Measurements from ENCODE around the gene LYSET.
"Not testable (repeated sequence)": the region's sequence is repeated elsewhere in the genome, so short reads cannot be mapped to it uniquely, and the experiment has no call there.

The LYSET gene

DNA sequence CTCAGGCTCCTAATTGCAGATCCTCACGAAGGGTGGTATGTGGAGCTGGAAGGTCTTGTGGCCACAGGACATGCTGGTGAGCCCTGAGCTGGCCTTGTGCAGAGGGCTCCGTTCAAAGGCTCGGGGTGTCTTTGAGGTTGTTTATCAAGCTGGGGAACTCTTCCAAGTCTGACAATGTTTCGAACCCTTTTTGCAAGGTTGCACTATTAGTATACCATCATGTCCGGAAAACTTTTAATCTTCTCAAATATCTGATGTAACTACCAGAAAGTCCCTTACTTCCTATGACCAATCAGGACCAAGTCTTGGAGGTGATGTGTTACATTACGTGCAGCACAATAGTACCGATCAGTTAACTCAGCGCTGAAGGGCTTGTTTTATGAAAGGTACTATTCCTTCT, 43.4 kb downstream of the LYSET start:
- no peak overlapping the region for H3K27ac Mint-ChIP-seq
- peaks cover 34% of the 10 kb centered on the region for H3K36me3 Mint-ChIP-seq (ENCODE audit: low read depth)
- no peaks in the 10 kb centered on the region for H3K9me3 Mint-ChIP-seq
- H3K27me3 Mint-ChIP-seq (ENCODE audit: low read depth) = peaks cover 9% of the 10 kb centered on the region
- no peak for DNase-seq (ENCODE audit: low spot score)
- peaks cover 7% of the 10 kb centered on the region for H3K4me1 Mint-ChIP-seq (ENCODE audit: low read depth)
- no peak overlapping the region for H3K4me3 Mint-ChIP-seq

DNA sequence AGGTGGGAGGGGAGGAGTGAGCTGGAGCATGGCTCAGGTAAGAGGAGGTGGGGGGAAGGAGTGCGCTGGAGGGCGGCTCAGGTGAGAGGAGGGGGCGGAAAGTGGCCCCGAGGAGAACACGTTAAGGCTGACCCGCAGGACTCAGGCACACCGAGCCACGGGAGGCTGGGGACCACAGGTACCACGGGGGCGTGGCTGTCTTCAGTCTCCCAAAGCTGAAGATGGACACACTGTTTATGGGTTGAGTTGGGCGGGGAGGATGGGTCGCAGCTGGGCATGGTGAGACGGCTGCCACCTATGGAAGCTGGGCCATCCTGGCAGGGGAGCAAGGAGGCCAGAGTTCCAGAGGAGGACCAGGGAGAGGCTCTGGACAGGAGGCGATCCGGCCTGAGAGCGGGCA, 45.4 kb downstream of the LYSET start:
- H3K27me3 Mint-ChIP-seq (ENCODE audit: low read depth) = peaks cover 20% of the 10 kb centered on the region
- peaks cover 7% of the 10 kb centered on the region for H3K4me1 Mint-ChIP-seq (ENCODE audit: low read depth)
- peaks cover 24% of the 10 kb centered on the region for H3K36me3 Mint-ChIP-seq (ENCODE audit: low read depth)
- H3K4me3 Mint-ChIP-seq = peak overlapping the region; percentile 68
- no peaks in the 10 kb centered on the region for H3K9me3 Mint-ChIP-seq
- no peak for DNase-seq (ENCODE audit: low spot score)
- H3K27ac Mint-ChIP-seq = no peak overlapping the region

GRCh38 chr14:93231129-93231979, 46.2 kb downstream of the LYSET start:
- Mint-ChIP-seq H3K36me3 (ENCODE audit: low read depth) (peaks cover 17% of the 10 kb centered on the region), H3K4me3 (peak overlapping the region; percentile 68), H3K27me3 (ENCODE audit: low read depth) (peaks cover 20% of the 10 kb centered on the region), H3K27ac (no peak overlapping the region), H3K4me1 (ENCODE audit: low read depth) (peaks cover 7% of the 10 kb centered on the region), H3K9me3 (no peaks in the 10 kb centered on the region)
- DNase-seq (ENCODE audit: low spot score) = no peak

DNA sequence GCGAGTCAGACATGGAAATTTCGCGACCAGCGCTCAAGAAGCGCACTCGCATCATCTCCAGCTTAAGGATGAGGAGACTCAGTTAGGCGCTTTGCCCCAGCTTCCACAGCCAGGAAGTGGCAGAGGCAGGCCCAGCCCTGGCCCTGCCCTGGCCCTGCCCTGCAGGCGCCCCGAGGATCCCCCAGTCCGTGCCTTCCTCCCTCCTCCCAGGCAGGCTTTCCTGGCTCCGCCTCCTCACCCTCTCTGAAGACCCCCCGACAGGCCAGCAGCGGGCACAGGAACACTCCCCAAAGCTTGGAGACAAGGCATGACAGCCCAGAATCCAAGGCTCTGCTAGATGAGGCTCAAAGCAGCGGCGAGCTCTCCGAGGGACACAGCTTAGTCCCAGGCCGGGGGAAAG, 47.0 kb downstream of the LYSET start:
- no peaks in the 10 kb centered on the region for H3K9me3 Mint-ChIP-seq
- peaks cover 7% of the 10 kb centered on the region for H3K4me1 Mint-ChIP-seq (ENCODE audit: low read depth)

DNA sequence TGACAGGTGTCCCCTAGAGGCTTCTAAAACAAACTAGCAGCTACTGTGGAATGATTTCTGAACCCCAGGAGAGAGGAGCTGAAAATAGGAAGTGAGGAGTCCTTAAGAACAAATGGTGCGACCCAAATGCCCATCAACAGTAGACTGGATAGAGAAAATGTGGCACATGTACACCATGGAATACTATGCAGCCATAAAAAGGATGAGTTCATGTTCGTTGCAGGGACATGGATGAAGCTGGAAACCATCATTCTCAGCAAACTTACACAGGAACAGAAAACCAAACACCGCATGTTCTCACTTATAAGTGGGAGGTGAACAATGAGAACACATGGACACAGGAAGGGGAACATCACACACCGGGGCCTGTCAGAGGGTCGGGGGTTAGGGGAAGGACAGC, 48.0 kb downstream of the LYSET start:
- peaks cover 20% of the 10 kb centered on the region for H3K27me3 Mint-ChIP-seq (ENCODE audit: low read depth)
- not testable (repeated sequence) for H3K9me3 Mint-ChIP-seq; H3K27ac Mint-ChIP-seq; H3K4me3 Mint-ChIP-seq; DNase-seq (ENCODE audit: low spot score); H3K4me1 Mint-ChIP-seq (ENCODE audit: low read depth); H3K36me3 Mint-ChIP-seq (ENCODE audit: low read depth)

More for the DNA sequence above, 47.0 kb downstream of the LYSET start:
- no peak for DNase-seq (ENCODE audit: low spot score)
- Mint-ChIP-seq H3K36me3 (ENCODE audit: low read depth) (peaks cover 13% of the 10 kb centered on the region), H3K4me3 (no peak overlapping the region), H3K27me3 (ENCODE audit: low read depth) (peaks cover 20% of the 10 kb centered on the region), H3K27ac (no peak overlapping the region)

DNA sequence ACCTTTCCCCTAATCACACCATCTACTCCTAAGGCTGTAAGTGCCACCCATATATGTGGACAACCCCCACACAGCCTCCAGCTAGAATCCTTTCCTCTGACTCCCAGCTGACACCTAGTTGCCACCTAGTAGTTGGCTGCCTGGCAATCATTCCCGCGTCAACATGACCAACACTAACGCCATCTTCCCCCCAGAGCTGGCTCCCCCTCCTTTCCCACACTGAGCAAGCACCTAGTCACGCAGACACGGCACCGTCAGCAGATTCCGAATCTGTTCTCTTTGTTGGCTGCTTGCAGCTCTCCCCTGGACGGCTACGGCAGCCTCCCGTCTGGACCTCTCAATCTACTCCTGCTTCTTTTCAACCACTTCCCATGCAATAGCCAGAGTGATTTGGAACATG, 49.7 kb downstream of the LYSET start:
- Mint-ChIP-seq H3K27me3 (ENCODE audit: low read depth) (peaks cover 20% of the 10 kb centered on the region), H3K27ac (no peak overlapping the region), H3K4me1 (ENCODE audit: low read depth) (peaks cover 7% of the 10 kb centered on the region), H3K36me3 (ENCODE audit: low read depth) (peaks cover 2% of the 10 kb centered on the region), H3K9me3 (no peaks in the 10 kb centered on the region), H3K4me3 (no peak overlapping the region)
- DNase-seq (ENCODE audit: low spot score) = no peak

Data from T-helper 2 cell treated with Interferon-gamma antibody and Interleukin-4, amounts not matched to agents 5 μg/mL and 100 μg/mL, for 36 hours (primary cell).